HepG2 (cell line): ENCODE results near the gene AGAP1. TPM values are rescaled to one million over a fixed set of nuclear protein-coding genes. Genes with fewer than 3 reads are reported as not detected.

Experiments used
- ATAC-seq: fragments of 200-7000 bp; cut with Tn5 transposase; 3 replicates; pipeline ENCODE4 v1.9.1; 2020; ENCODE audit warnings: mild to moderate bottlenecking, moderate library complexity
- BruUV-seq: library from RNA; stranded (reverse); fragments of 400-500 nt; replicated peaks from 2 replicates; lab custom pipeline; 2021; lab: Mats Ljungman, UMichigan
- CTCF ChIA-PET: fragments of 300-600 bp; formaldehyde crosslinking; extraction: SDS; loops from one replicate; lab custom pipeline; 2021; ENCODE audit warnings: low total read pairs, inconsistent platforms, low intra/inter-chr PET ratio; lab: Yijun Ruan, JAX
- POLR2A ChIA-PET: fragments of 350-600 bp; sonication (Branson Sonifier 250); formaldehyde crosslinking; loops from one replicate; lab custom pipeline; 2020; ENCODE audit warnings: antibody characterized with exemption, inconsistent platforms; lab: Yijun Ruan, JAX
- DNase-seq: peaks from one replicate; pipeline ENCODE4 v3.0.0-alpha.2; 2015; ENCODE audit warnings: low spot score
- FAIRE-seq: peaks from 3 replicates; lab custom pipeline; 2011; peaks lifted over from hg19 to GRCh38; lab: Jason Lieb, UNC
- H2AFZ ChIP-seq: one replicate; pipeline ENCODE4 v1.6.1; 2011; ENCODE audit warnings: low read length, inconsistent platforms
- H3K27ac ChIP-seq: fragments of 300-600 bp; 3 replicates; pipeline ENCODE4 v1.8.0; 2011; ENCODE audit warnings: mixed run types, mild to moderate bottlenecking, mixed read lengths, low read length, inconsistent platforms; ENCODE audit not compliant: insufficient read depth; ENCODE audit errors: extremely low read length
- H3K27me3 ChIP-seq, 2 experiments: fragments of 200-600 bp in 1 of 2; 2 replicates in 1 of 2; 3 replicates in 1 of 2; pipeline versions ENCODE4 v1.6.0 to v1.8.0; 2011; ENCODE audit warnings: low read length in 2 of 2, mild to moderate bottlenecking in 2 of 2, moderate library complexity in 2 of 2, inconsistent platforms in 1 of 2; ENCODE audit not compliant: insufficient read depth in 2 of 2, control insufficient read depth in 1 of 2
- H3K36me3 ChIP-seq, 2 experiments: fragments of 200-600 bp in 1 of 2; replicated peaks in 1 of 2; 2 replicates in 1 of 2; 3 replicates in 1 of 2; pipeline versions ENCODE4 v1.5.1 to v1.8.0; 2011; ENCODE audit warnings: low read length in 2 of 2, inconsistent platforms in 1 of 2; ENCODE audit not compliant: insufficient read depth in 2 of 2, control insufficient read depth in 1 of 2
- H3K4me1 ChIP-seq: 2 replicates; pipeline ENCODE4 v1.5.1; 2012; ENCODE audit warnings: low read length, inconsistent platforms; ENCODE audit not compliant: insufficient read depth
- H3K4me2 ChIP-seq: 2 replicates; pipeline ENCODE4 v1.6.0; 2011; ENCODE audit warnings: low read depth, low read length, inconsistent platforms
- H3K4me3 ChIP-seq, 3 experiments: fragments of 200-600 bp in 1 of 3; sonication (generic), shearing (Covaris generic) in 1 of 3; replicated peaks in 1 of 3; 2 replicates each; pipeline ENCODE4 v1.5.1; 2011 to 2016; ENCODE audit warnings: low read length in 3 of 3, inconsistent platforms in 2 of 3, low read depth in 2 of 3, mild to moderate bottlenecking in 2 of 3, control low read depth in 1 of 3, mixed read lengths in 1 of 3; ENCODE audit not compliant: insufficient read depth in 1 of 3
- H3K79me2 ChIP-seq: one replicate; pipeline ENCODE4 v1.6.1; 2011; ENCODE audit warnings: low read length, inconsistent platforms; ENCODE audit not compliant: insufficient read depth
- H3K9ac ChIP-seq: 2 replicates; pipeline ENCODE4 v1.6.0; 2011; ENCODE audit warnings: mild to moderate bottlenecking, low read depth, low read length, inconsistent platforms; ENCODE audit not compliant: insufficient read depth
- H3K9me3 ChIP-seq: 2 replicates; pipeline ENCODE4 v1.5.1; 2012; ENCODE audit warnings: mild to moderate bottlenecking, low read length
- H4K20me1 ChIP-seq: 2 replicates; pipeline ENCODE4 v1.6.0; 2011; ENCODE audit warnings: inconsistent platforms, mild to moderate bottlenecking, low read length, moderate library complexity; ENCODE audit not compliant: insufficient read depth
- ARNT ChIP-seq: fragments of 450-650 bp; IDR thresholded peaks from 2 replicates; pipeline ENCODE4 v1.6.1; 2017
- BHLHE40 ChIP-seq: IDR thresholded peaks from 2 replicates; pipeline ENCODE4 v1.6.1; 2011; ENCODE audit warnings: low read length, improper control_type of control experiment
- DDIT3 ChIP-seq: sonication (generic); formaldehyde crosslinking; IDR thresholded peaks from 2 replicates; pipeline ENCODE4 v1.4.0; 2020; ENCODE audit warnings: mild to moderate bottlenecking, missing genetic modification reagents
- EEA1 ChIP-seq: sonication (generic); formaldehyde crosslinking; IDR thresholded peaks from 2 replicates; pipeline ENCODE4 v1.5.1; 2020; ENCODE audit warnings: mild to moderate bottlenecking, missing genetic modification reagents, borderline replicate concordance
- IKZF1 ChIP-seq: fragments of 450-650 bp; IDR thresholded peaks from 2 replicates; pipeline ENCODE4 v1.7.1; 2016
- NRL ChIP-seq: sonication (generic); formaldehyde crosslinking; IDR thresholded peaks from 2 replicates; pipeline ENCODE4 v1.5.0; 2020; ENCODE audit warnings: missing genetic modification reagents, mild to moderate bottlenecking, moderate library complexity, borderline replicate concordance
- ZNF44 ChIP-seq: sonication (generic); formaldehyde crosslinking; IDR thresholded peaks from 2 replicates; pipeline ENCODE4 v1.5.1; 2020; ENCODE audit warnings: mild to moderate bottlenecking, missing genetic modification reagents
- ZNF615 ChIP-seq: sonication (generic); formaldehyde crosslinking; IDR thresholded peaks from 2 replicates; pipeline ENCODE4 v1.5.0; 2020; ENCODE audit warnings: mild to moderate bottlenecking, missing genetic modification reagents, borderline replicate concordance
- WGBS: methylation state at CpG from one replicate; pipeline ENCODE4 v1.1.6; 2017; ENCODE audit warnings: low lambda C conversion rate; 5-methylcytosine and 5-hydroxymethylcytosine counted together
- in situ Hi-C: cut with HindIII; loops from 2 replicates; pipeline ENCODE4 v1.10.0; 2017; ENCODE audit warnings: low pct_unique_long_range_greater_than_20kb; ENCODE audit not compliant: extremely low pct_ligation_motif_present
- intact Hi-C: fragments of 100-400 bp; cut with micrococcal nuclease; formaldehyde crosslinking; loops from one replicate; pipeline ENCODE4 v1.10.0; 2022; ENCODE audit not compliant: unreplicated experiment
- polyA plus RNA-seq, 8 experiments: library from polyadenylated mRNA; depleted of rRNA in 3 of 8; stranded (reverse) in 7 of 8; unstranded in 1 of 8; fragments of >200 nt; fragmentation: Illumina TruSeq in 4 of 8; extraction: Trizol in 4 of 8; gene quantifications; 2 replicates each; pipeline versions ENCODE4 v1.2.1 to v1.2.3, GENCODE V29; 2011 to 2016; ENCODE audit warnings: low read depth in 4 of 8, missing spikeins in 1 of 8, mixed read lengths in 1 of 8; ENCODE audit not compliant: insufficient read depth in 1 of 8
- total RNA-seq, 5 experiments: library from RNA; depleted of rRNA; stranded (reverse); fragments of >200 nt; fragmentation: Illumina TruSeq; extraction: Trizol; gene quantifications; 2 replicates each; pipeline ENCODE4 v1.2.3, GENCODE V29; 2016; ENCODE audit warnings: low read depth in 1 of 5

The AGAP1 gene
- total and polyA plus RNA-seq, 2 of the 13 experiments (the other 11 are each of a cell fraction or from before 2014, with no cell fraction given) = 21.2 to 32.7 TPM

- intact Hi-C loops = no loop called here
- Histone ChIP-seq H2AFZ (no peak overlapping the region), H3K4me3 (no peak overlapping the region), H3K9me3 (no peaks in the 10 kb centered on the region), H3K9ac (no peak overlapping the region), H3K4me2 (no peak overlapping the region), H3K36me3 (no peaks in the 10 kb centered on the region; a peak in 1 of 5 replicates), H4K20me1 (peaks cover 22% of the 10 kb centered on the region; the same call in 1 of the 2 replicates), H3K27me3 (no peaks in the 10 kb centered on the region), H3K27ac (no peak overlapping the region), H3K4me1 (peaks cover 18% of the 10 kb centered on the region; the same call in 1 of the 2 replicates), H3K79me2 (peaks cover 40% of the 10 kb centered on the region)
- BruUV-seq = no TSS peak
- FAIRE-seq (no peak), ATAC-seq (no peak), DNase-seq (no peak)
- in situ Hi-C loops = no loop called here
- POLR2A ChIA-PET = no interaction called here
- no peak for TF ChIP-seq ZNF44 (CRISPR knock-in tag)
- TF ChIP-seq BHLHE40 = no peak
- 0 out of 2 replicates have a peak, but pooled peaks have one; percentile 48 for TF ChIP-seq NRL
- WGBS = 96% methylated on average over 13 of the region's 13 CpGs
- CTCF ChIA-PET = no interaction called here
Measured at GRCh38 chr2:235701206-235701981, 207.6 kb downstream of the AGAP1 start.

- Histone ChIP-seq H3K9me3 (no peaks in the 10 kb centered on the region), H2AFZ (no peak overlapping the region), H3K4me1 (peaks cover 18% of the 10 kb centered on the region; the same call in 1 of the 2 replicates), H3K36me3 (no peaks in the 10 kb centered on the region; a peak in 1 of 5 replicates), H3K4me3 (no peak overlapping the region), H3K79me2 (peaks cover 41% of the 10 kb centered on the region), H3K27me3 (no peaks in the 10 kb centered on the region), H3K9ac (no peak overlapping the region), H3K4me2 (no peak overlapping the region), H3K27ac (no peak overlapping the region), H4K20me1 (peaks cover 23% of the 10 kb centered on the region; the same call in 1 of the 2 replicates)
- in situ Hi-C loops = no loop called here
- CTCF ChIA-PET = no interaction called here
- intact Hi-C loops = no loop called here
- POLR2A ChIA-PET = no interaction called here
- 94% methylated on average over 4 of the region's 4 CpGs for WGBS
- no TSS peak for BruUV-seq
- ATAC-seq (no peak), DNase-seq (no peak), FAIRE-seq (no peak)
- TF ChIP-seq IKZF1 (no peak), ARNT (no peak), EEA1 (CRISPR knock-in tag) (no peak), ZNF615 (no peak), DDIT3 (no peak)
Measured at GRCh38 chr2:235702186-235702585, 208.3 kb downstream of the AGAP1 start.
